GM12891 (cell line): Measurements from ENCODE around the gene TRPM1.

Source experiments
- POLR2A ChIP-seq: IDR thresholded peaks from 2 replicates; pipeline ENCODE4 v1.6.1; 2011; ENCODE audit warnings: low read depth, low read length, control low read depth
- POLR2AphosphoS5 ChIP-seq: IDR thresholded peaks from 2 replicates; pipeline ENCODE4 v1.6.1; 2011; ENCODE audit warnings: low read depth, low read length, control low read depth
- SPI1 ChIP-seq: IDR thresholded peaks from 2 replicates; pipeline ENCODE4 v1.6.1; 2011; ENCODE audit warnings: low read depth, low read length, control low read depth
- TAF1 ChIP-seq: IDR thresholded peaks from 2 replicates; pipeline ENCODE4 v1.6.1; 2011; ENCODE audit warnings: low read depth, low read length, control low read depth

GRCh38 chr15:30962079-30962478, 139.4 kb downstream of the TRPM1 start:
- TF ChIP-seq POLR2AphosphoS5, result no peak
- no peak for TF ChIP-seq POLR2A
- no peak for TF ChIP-seq TAF1
- TF ChIP-seq SPI1, result peak; percentile 40
